ENCODE results near the gene B4GAT1. TPM values are rescaled to one million over a fixed set of nuclear protein-coding genes. Genes with fewer than 3 reads are reported as not detected.

B4GAT1 gene
- total RNA-seq, 1 donor from 2014 or later, result 42.7 TPM

DNA sequence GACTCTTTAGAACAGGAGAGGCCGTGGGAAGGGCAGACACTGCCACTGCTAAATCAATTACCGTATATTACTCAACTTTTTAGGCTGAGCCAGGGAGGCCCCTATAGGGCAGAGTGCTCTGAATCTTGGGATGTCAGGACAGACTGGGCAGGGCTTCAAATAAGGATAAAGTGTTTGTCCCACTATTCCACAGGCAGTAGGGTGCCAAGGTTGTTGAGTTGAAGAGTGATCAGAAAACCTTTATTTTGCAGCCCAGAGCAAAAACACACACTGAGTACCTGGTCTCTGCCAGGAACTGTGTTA is 1.6 kb upstream of the B4GAT1 start:
- peaks cover 16% of the 10 kb centered on the region for H3K9me3 Mint-ChIP-seq (ENCODE audit: unreplicated experiment)
- no peak overlapping the region for H3K27ac Mint-ChIP-seq (ENCODE audit: unreplicated experiment)
- H3K4me3 Mint-ChIP-seq (ENCODE audit: unreplicated experiment), result peak overlapping the region; percentile 95

DNA sequence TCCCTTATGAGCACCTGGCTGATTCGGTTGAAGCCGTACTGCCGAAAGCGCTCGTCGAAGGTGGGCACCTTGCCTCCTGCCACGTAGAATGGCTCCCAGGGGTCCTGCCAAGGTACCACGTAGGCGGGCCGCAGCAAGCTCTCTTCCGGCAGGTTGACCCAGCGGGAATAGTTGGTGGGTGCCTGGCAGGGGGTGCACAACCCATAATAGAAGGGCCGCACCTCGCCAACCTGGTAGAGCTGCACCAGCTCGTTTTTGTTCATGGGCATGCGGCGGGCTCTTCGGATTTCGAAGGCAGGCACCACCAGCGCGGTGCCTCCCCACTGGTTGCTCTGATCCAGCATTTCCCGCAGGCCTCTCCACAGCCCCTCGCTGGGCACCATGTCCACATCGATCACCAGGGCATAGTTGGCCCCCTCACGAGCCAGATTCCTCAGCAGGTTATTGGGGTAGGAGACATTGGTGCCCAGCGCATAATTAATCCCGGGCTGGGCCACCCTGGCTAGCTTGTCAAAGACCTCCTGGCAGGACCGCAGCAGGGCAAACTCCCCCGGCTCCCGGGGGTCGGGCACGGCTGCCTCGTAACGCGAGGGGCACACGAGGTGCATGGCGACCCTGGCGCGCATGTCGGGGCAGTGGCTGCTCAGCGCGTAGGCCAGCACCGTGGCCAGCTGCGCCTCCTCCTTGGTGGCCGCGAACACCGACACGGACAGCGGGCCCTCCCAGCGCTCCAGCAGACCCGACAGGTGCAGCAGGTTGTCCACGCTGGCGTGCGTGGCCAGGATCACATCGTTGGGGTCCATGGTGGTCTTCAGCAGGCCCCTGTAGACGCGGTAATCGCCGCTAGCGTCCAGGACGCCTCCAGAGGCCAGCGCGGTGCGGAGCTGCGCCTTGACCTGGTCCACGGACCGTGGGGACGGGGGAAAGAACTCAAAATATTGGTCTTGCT is 679 bp downstream of the B4GAT1 start:
- TF ChIP-seq, protein P1, sequence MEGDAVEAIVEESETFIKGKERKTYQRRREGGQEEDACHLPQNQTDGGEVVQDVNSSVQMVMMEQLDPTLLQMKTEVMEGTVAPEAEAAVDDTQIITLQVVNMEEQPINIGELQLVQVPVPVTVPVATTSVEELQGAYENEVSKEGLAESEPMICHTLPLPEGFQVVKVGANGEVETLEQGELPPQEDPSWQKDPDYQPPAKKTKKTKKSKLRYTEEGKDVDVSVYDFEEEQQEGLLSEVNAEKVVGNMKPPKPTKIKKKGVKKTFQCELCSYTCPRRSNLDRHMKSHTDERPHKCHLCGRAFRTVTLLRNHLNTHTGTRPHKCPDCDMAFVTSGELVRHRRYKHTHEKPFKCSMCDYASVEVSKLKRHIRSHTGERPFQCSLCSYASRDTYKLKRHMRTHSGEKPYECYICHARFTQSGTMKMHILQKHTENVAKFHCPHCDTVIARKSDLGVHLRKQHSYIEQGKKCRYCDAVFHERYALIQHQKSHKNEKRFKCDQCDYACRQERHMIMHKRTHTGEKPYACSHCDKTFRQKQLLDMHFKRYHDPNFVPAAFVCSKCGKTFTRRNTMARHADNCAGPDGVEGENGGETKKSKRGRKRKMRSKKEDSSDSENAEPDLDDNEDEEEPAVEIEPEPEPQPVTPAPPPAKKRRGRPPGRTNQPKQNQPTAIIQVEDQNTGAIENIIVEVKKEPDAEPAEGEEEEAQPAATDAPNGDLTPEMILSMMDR (IDR thresholded peaks at IDR 0.05; ENCODE audit: partially characterized antibody, unreplicated experiment), result no peak
- H3K27ac Mint-ChIP-seq (ENCODE audit: unreplicated experiment), result peak overlapping the region; percentile 77
- peak; percentile 42 for DNase-seq
- H3K4me1 Mint-ChIP-seq (ENCODE audit: low read depth, unreplicated experiment), result peaks cover 21% of the 10 kb centered on the region
- H3K27me3 Mint-ChIP-seq (ENCODE audit: unreplicated experiment), result peaks cover 7% of the 10 kb centered on the region
- H3K4me3 Mint-ChIP-seq (ENCODE audit: unreplicated experiment), result peak overlapping the region; percentile 97
- H3K36me3 Mint-ChIP-seq (ENCODE audit: unreplicated experiment), result peaks cover 4% of the 10 kb centered on the region
- H3K9me3 Mint-ChIP-seq (ENCODE audit: unreplicated experiment), result peaks cover 21% of the 10 kb centered on the region

More for the DNA sequence above, 1.6 kb upstream of the B4GAT1 start:
- Mint-ChIP-seq H3K36me3 (ENCODE audit: unreplicated experiment) (peaks cover 4% of the 10 kb centered on the region), H3K27me3 (ENCODE audit: unreplicated experiment) (peaks cover 10% of the 10 kb centered on the region), H3K4me1 (ENCODE audit: low read depth, unreplicated experiment) (peaks cover 18% of the 10 kb centered on the region)
- TF ChIP-seq, protein P1 (IDR thresholded peaks at IDR 0.05; ENCODE audit: partially characterized antibody, unreplicated experiment), result no peak
- no peak for DNase-seq

DNA sequence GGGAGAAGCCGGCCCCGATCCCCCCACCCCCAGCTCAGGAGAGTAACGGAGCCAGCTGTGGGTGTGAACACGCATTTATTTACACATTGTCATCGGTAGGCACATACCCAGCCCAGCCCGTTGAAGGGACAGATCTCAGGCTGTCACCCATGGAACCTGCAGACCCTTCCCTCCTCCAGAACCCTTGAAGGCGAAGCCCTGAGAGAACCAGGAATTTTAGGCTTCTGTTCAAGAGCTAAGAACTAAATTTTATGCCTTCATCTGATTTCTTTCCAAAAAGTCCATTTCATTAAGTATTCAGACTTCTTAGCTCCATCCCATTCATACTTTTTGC is 2.1 kb downstream of the B4GAT1 start:
- peaks cover 21% of the 10 kb centered on the region for H3K4me1 Mint-ChIP-seq (ENCODE audit: low read depth, unreplicated experiment)
- TF ChIP-seq, protein P1 (IDR thresholded peaks at IDR 0.05; ENCODE audit: partially characterized antibody, unreplicated experiment), result no peak
- peak overlapping the region; percentile 91 for H3K27ac Mint-ChIP-seq (ENCODE audit: unreplicated experiment)
- peak overlapping the region; percentile 97 for H3K4me3 Mint-ChIP-seq (ENCODE audit: unreplicated experiment)
- no peak for DNase-seq
- H3K36me3 Mint-ChIP-seq (ENCODE audit: unreplicated experiment), result peaks cover 4% of the 10 kb centered on the region
- H3K9me3 Mint-ChIP-seq (ENCODE audit: unreplicated experiment), result peaks cover 21% of the 10 kb centered on the region
- peaks cover 7% of the 10 kb centered on the region for H3K27me3 Mint-ChIP-seq (ENCODE audit: unreplicated experiment)

DNA sequence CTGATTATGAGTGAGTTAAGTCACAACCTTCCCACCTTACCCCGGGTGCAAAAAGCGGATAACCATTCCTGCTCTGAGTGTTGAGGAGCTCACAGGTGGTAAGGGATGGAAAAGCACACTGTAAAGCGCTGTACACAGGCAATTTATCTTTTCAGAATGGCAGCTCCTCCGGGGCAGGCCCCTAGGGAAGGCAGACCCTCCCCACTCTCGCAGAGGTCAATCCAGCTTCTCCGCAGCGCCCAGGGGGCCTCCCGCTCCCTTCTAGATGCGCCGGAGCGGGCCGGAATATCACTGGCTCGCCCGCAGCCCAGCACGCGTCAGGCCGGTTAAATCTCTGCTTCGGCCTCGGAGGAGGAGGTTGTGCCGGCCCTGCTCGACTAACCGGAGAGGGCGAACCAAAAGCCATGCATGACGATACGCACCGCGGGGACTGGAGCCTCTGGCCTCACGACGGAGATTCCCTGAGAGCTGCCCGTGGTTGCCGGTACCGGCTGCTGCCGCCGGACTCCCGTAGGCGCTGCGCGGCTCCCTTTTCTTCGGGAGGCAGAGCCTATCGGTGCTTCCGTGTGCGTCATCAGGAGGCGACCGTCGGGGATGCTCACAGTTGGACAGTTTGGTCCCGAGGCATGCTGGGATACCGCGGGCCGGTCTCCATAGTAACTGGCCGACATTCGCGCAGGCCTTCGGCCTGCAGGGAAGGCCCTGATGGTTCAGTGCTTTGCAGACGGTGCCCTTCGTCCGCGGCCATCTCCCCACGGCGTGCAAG is 2.7 kb downstream of the B4GAT1 start, which contains the start of gene BRMS1:
TSS of gene BRMS1 (minus strand) at position 555 of the 766 bp plus-strand sequence. CDS start 2,870 bp downstream, outside the sequence.
- H3K4me3 Mint-ChIP-seq (ENCODE audit: unreplicated experiment), result peak within 1 kb of the TSS; percentile 97
- peak; percentile 96 for DNase-seq
- TF ChIP-seq, protein P1 (IDR thresholded peaks at IDR 0.05; ENCODE audit: partially characterized antibody, unreplicated experiment), result no peak
- peaks cover 7% of the 10 kb centered on the region for H3K27me3 Mint-ChIP-seq (ENCODE audit: unreplicated experiment)
- peaks cover 21% of the 10 kb centered on the region for H3K4me1 Mint-ChIP-seq (ENCODE audit: low read depth, unreplicated experiment)
- H3K9me3 Mint-ChIP-seq (ENCODE audit: unreplicated experiment), result peaks cover 21% of the 10 kb centered on the region
- peaks cover 4% of the 10 kb centered on the region for H3K36me3 Mint-ChIP-seq (ENCODE audit: unreplicated experiment)
- H3K27ac Mint-ChIP-seq (ENCODE audit: unreplicated experiment), result peak within 1 kb of the TSS; percentile 91
